Activated CD4-positive, alpha-beta memory T cell treated with anti-CD3 and anti-CD28 coated beads for 36 hours (primary cell): ENCODE measurements around the gene RB1. TPM values are rescaled to one million over a fixed set of nuclear protein-coding genes. Genes with fewer than 3 reads are reported as not detected.

Experiments used
- CTCF ChIA-PET: fragments of 350-600 bp; sonication (Branson Sonifier 250); formaldehyde crosslinking; loops from one replicate; lab custom pipeline; 2021; ENCODE audit warnings: antibody characterized with exemption, inconsistent platforms; lab: Charles Lee
- POLR2A ChIA-PET: fragments of 350-600 bp; sonication (Branson Sonifier 250); formaldehyde crosslinking; loops from one replicate; lab custom pipeline; 2021; ENCODE audit warnings: antibody characterized with exemption; lab: Charles Lee
- DNase-seq: peaks from one replicate; pipeline ENCODE4 v3.0.0-alpha.2; 2020
- H3K27ac Mint-ChIP-seq: one replicate; pipeline ENCODE4 v1.8.0; 2021; ENCODE audit warnings: mixed read lengths
- H3K27me3 Mint-ChIP-seq: one replicate; pipeline ENCODE4 v1.8.0; 2021; ENCODE audit warnings: mixed read lengths
- H3K36me3 Mint-ChIP-seq: one replicate; pipeline ENCODE4 v1.8.0; 2021; ENCODE audit warnings: mixed read lengths
- H3K4me1 Mint-ChIP-seq: one replicate; pipeline ENCODE4 v1.8.0; 2021; ENCODE audit warnings: low read depth, mixed read lengths
- H3K4me3 Mint-ChIP-seq: one replicate; pipeline ENCODE4 v1.8.0; 2021; ENCODE audit warnings: mild to moderate bottlenecking, mixed read lengths
- H3K9me3 Mint-ChIP-seq: one replicate; pipeline ENCODE4 v1.8.0; 2021; ENCODE audit warnings: mixed read lengths
- intact Hi-C: fragments of 100-400 bp; cut with micrococcal nuclease; formaldehyde crosslinking; loops from one replicate; pipeline ENCODE4 v1.15.1; 2023
- total RNA-seq, 2 experiments: library from RNA; stranded (reverse); gene quantifications; one replicate each; pipeline ENCODE4 v1.2.3, GENCODE V29; 2021

The RB1 gene
- total RNA-seq, 2 experiments from 2014 or later = 26.5 to 28.8 TPM

- DNase-seq = no peak
- intact Hi-C loops = no loop called here
- Mint-ChIP-seq H3K27me3 (no peaks in the 10 kb centered on the region), H3K9me3 (no peaks in the 10 kb centered on the region), H3K36me3 (peaks cover 7% of the 10 kb centered on the region), H3K4me1 (peaks cover 8% of the 10 kb centered on the region), H3K4me3 (no peak overlapping the region), H3K27ac (no peak overlapping the region)
- POLR2A ChIA-PET = no interaction called here
- CTCF ChIA-PET = no interaction called here
Measured at GRCh38 chr13:48299591-48299990, 4.0 kb upstream of the RB1 start.

- no peak for DNase-seq
- Mint-ChIP-seq H3K27me3 (no peaks in the 10 kb centered on the region), H3K36me3 (peaks cover 15% of the 10 kb centered on the region), H3K27ac (peak overlapping the region; percentile 93), H3K9me3 (no peaks in the 10 kb centered on the region), H3K4me1 (peaks cover 25% of the 10 kb centered on the region), H3K4me3 (peak overlapping the region; percentile 97)
- ChIA-PET POLR2A (interaction anchor here (0.9 kb wide), 2 partner anchors 17 to 266 kb away, joined by 3 to 4 read pairs; partner anchors contain the start of gene NUDT15), CTCF (interaction anchor here (0.9 to 2.0 kb wide), 3 partner anchors 208 to 265 kb away, joined by 3 to 8 read pairs (median 5); partner anchors contain the start of gene MED4)
- intact Hi-C loops = loop anchor here (1.0 to 2.0 kb wide), 5 partner anchors 36 to 266 kb away; partner anchors contain the start of genes MED4 and NUDT15
Measured at GRCh38 chr13:48302871-48303358, 636 bp upstream of the RB1 start.

- Mint-ChIP-seq H3K27ac (peak overlapping the region; percentile 93), H3K36me3 (peaks cover 17% of the 10 kb centered on the region), H3K27me3 (no peaks in the 10 kb centered on the region), H3K9me3 (no peaks in the 10 kb centered on the region), H3K4me1 (peaks cover 29% of the 10 kb centered on the region), H3K4me3 (peak overlapping the region; percentile 97)
- POLR2A ChIA-PET = interaction anchor here (0.6 to 1.5 kb wide), 7 partner anchors 70 to 271 kb away, joined by 3 to 5 read pairs (median 4); partner anchors contain the start of genes ITM2B, MED4, NUDT15 and RCBTB2
- CTCF ChIA-PET = interaction anchor here (0.6 to 1.8 kb wide), 4 partner anchors 13 to 276 kb away, joined by 3 to 7 read pairs (median 4); partner anchors contain the start of gene MED4
- intact Hi-C loops = loop anchor here (1.0 to 2.0 kb wide), 2 partner anchors 98 to 148 kb away; no protein-coding TSS in a partner anchor
- peak; percentile 45 for DNase-seq
Measured at GRCh38 chr13:48304143-48304876, 759 bp downstream of the RB1 start.

- H3K27ac Mint-ChIP-seq = no peak overlapping the region
- H3K4me1 Mint-ChIP-seq = peaks cover 43% of the 10 kb centered on the region
- CTCF ChIA-PET = interaction anchor here (1.7 to 2.1 kb wide), 2 partner anchors 23 to 78 kb away, joined by 4 read pairs; partner anchors contain the start of gene ITM2B
- H3K36me3 Mint-ChIP-seq = peaks cover 14% of the 10 kb centered on the region
- no peaks in the 10 kb centered on the region for H3K9me3 Mint-ChIP-seq
- no peak overlapping the region for H3K4me3 Mint-ChIP-seq
- intact Hi-C loops = no loop called here
- no peaks in the 10 kb centered on the region for H3K27me3 Mint-ChIP-seq
- POLR2A ChIA-PET = no interaction called here
- no peak for DNase-seq
Measured at GRCh38 chr13:48311223-48311622, 7.7 kb downstream of the RB1 start.

- H3K4me3 Mint-ChIP-seq = no peak overlapping the region
- no peak for DNase-seq
- no peaks in the 10 kb centered on the region for H3K9me3 Mint-ChIP-seq
- H3K27me3 Mint-ChIP-seq = no peaks in the 10 kb centered on the region
- CTCF ChIA-PET = interaction anchor here (0.6 to 1.2 kb wide), 3 partner anchors 17 to 265 kb away, joined by 3 to 4 read pairs (median 3); no protein-coding TSS in a partner anchor
- POLR2A ChIA-PET = no interaction called here
- intact Hi-C loops = no loop called here
- no peak overlapping the region for H3K27ac Mint-ChIP-seq
- H3K4me1 Mint-ChIP-seq = peaks cover 28% of the 10 kb centered on the region
- H3K36me3 Mint-ChIP-seq = peaks cover 24% of the 10 kb centered on the region
Measured at GRCh38 chr13:48315969-48316650, 12.6 kb downstream of the RB1 start.

GRCh38 chr13:48316826-48317510, 13.4 kb downstream of the RB1 start:
- H3K27me3 Mint-ChIP-seq = no peaks in the 10 kb centered on the region
- DNase-seq = no peak
- H3K27ac Mint-ChIP-seq = no peak overlapping the region
- peaks cover 28% of the 10 kb centered on the region for H3K36me3 Mint-ChIP-seq
- no peak overlapping the region for H3K4me3 Mint-ChIP-seq
- ChIA-PET POLR2A (no interaction called here), CTCF (interaction anchor here (1.2 kb wide), 1 partner anchor 16 kb away, joined by 3 read pairs; no protein-coding TSS in a partner anchor)
- intact Hi-C loops = no loop called here
- H3K9me3 Mint-ChIP-seq = peaks cover 2% of the 10 kb centered on the region
- H3K4me1 Mint-ChIP-seq = peaks cover 30% of the 10 kb centered on the region

GRCh38 chr13:48317511-48318376, 14.2 kb downstream of the RB1 start:
- H3K36me3 Mint-ChIP-seq = peaks cover 29% of the 10 kb centered on the region
- intact Hi-C loops = no loop called here
- POLR2A ChIA-PET = no interaction called here
- peaks cover 27% of the 10 kb centered on the region for H3K4me1 Mint-ChIP-seq
- peaks cover 9% of the 10 kb centered on the region for H3K9me3 Mint-ChIP-seq
- no peak for DNase-seq
- H3K27me3 Mint-ChIP-seq = no peaks in the 10 kb centered on the region
- CTCF ChIA-PET = interaction anchor here (1.9 kb wide), 1 partner anchor 262 kb away, joined by 8 read pairs; no protein-coding TSS in a partner anchor
- H3K27ac Mint-ChIP-seq = no peak overlapping the region
- H3K4me3 Mint-ChIP-seq = no peak overlapping the region

GRCh38 chr13:48318377-48318811, 14.8 kb downstream of the RB1 start:
- ChIA-PET CTCF (interaction anchor here (1.9 kb wide), 1 partner anchor 262 kb away, joined by 8 read pairs; no protein-coding TSS in a partner anchor), POLR2A (no interaction called here)
- Mint-ChIP-seq H3K27me3 (no peaks in the 10 kb centered on the region), H3K27ac (no peak overlapping the region), H3K4me3 (no peak overlapping the region), H3K36me3 (peaks cover 23% of the 10 kb centered on the region), H3K9me3 (peaks cover 10% of the 10 kb centered on the region), H3K4me1 (peaks cover 28% of the 10 kb centered on the region)
- intact Hi-C loops = no loop called here
- DNase-seq = no peak

- intact Hi-C loops = no loop called here
- POLR2A ChIA-PET = no interaction called here
- Mint-ChIP-seq H3K27ac (no peak overlapping the region), H3K27me3 (no peaks in the 10 kb centered on the region), H3K4me3 (peak overlapping the region; percentile 64), H3K4me1 (peaks cover 29% of the 10 kb centered on the region), H3K9me3 (peaks cover 10% of the 10 kb centered on the region), H3K36me3 (peaks cover 23% of the 10 kb centered on the region)
- CTCF ChIA-PET = interaction anchor here (1.9 kb wide), 1 partner anchor 261 kb away, joined by 8 read pairs; no protein-coding TSS in a partner anchor
- peak; percentile 33 for DNase-seq
Measured at GRCh38 chr13:48318821-48319511, 15.4 kb downstream of the RB1 start.
